Jurkat, Clone E6-1 (cell line): Measurements from ENCODE around the gene CLSTN1.

Experiments used
- DNase-seq: peaks from one replicate; pipeline ENCODE4 v3.0.0-alpha.2; 2011; ENCODE audit warnings: low read depth, low spot score
- H3K4me3 ChIP-seq: 2 replicates; pipeline ENCODE4 v1.5.1; 2011; ENCODE audit warnings: mild to moderate bottlenecking, low read length, control low read depth, moderate library complexity

CLSTN1 gene

DNA sequence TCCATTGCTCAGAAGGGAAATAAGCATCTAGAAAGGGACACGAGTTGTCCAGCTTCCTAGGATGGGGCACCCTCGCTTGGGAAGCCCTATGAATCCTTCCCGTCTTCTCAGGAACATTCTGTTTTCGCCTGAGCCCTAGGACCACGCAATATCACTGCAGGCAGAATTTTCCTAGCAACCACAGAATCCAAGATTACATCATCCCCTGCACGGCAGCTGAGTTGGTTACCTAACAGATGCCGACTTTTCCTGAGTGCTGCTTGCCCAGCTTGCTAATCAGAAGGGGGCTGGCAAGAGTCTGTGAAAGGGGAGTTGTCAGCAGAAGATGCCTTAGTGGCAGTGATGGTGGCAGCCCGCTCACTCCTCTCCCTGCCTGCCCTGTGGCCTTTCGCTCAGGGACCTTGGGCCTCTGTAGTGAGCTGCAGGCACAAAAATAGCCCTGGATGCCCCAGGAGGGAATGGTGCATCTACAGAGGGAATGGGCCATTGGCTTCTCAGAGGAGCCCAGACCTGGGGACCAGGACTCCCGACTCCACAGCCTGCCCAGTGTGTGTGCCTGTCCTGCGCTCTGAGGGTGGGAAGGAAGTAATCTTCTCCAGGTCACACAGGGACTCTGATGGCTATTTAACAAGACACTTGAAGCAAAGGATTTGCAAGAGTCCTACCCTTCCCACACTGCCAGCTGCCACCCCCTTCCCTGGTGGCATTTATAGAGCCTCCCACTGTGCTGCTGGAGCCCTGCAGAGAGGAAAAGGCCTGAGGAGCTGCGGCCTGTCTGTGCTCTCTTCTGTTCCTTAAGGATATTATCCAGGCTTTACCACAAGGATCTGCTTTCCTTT is 28.9 kb upstream of the CLSTN1 start:
- no peak for DNase-seq
- H3K4me3 ChIP-seq, result no peak overlapping the region

DNA sequence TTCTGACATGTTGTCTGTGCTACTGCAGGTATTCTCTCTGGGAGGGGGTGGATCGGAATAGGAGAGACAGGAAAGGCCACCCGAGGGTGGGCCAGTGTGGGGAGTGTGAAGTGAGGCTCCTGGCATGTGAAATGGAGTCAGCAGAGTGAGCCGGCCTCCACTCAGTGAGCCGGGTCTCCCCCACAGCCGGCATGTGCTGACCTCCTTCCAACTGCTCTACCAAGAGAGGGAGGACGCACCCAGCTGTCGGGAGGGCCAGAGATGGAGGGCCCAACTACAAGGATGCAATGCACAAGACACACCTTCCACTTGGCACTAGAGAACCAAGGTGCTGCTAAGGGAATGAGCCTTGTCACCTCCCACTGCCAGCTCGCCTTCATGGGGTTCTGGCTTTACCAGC is 28.2 kb upstream of the CLSTN1 start:
- H3K4me3 ChIP-seq, result no peak overlapping the region

DNA sequence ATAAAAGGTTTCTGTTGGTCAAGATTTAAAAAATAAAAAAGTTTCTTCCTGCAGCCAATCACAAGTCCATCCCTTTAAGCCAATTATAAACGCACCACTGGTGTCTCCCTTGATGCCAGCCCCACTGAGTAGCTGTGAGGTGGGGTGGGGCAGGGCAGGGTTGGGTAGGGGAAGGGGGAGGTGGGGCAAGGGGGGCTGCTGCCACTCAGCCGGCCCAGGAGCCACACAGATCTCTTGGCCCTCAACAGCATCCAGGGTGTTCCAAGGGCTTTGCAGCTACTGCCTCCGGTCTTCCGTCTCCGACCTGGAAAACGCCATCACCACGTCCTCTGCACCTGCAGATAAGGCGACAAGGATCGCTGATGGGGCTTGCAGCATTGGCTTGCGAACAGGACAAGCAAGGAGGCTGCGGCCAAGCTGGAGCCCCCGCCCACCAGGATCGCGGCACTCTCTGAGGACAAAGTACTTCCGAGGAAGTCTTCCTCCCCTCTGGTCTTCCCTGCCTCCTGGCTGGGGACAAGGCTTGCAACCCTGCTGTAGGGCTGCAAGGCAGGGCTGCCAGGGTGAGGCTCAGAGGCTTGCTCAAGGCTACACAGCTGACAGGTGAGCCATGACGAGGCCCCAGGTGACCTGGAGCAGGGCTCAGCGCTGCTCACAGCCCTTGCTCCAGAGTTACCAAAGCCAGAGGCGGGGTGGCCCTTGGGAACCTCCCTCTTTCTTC is 26.8 kb upstream of the CLSTN1 start:
- no peak for DNase-seq
- H3K4me3 ChIP-seq, result no peak overlapping the region

More for the DNA sequence above, 28.2 kb upstream of the CLSTN1 start:
- no peak for DNase-seq

- peak; percentile 24 for DNase-seq
- no peak overlapping the region for H3K4me3 ChIP-seq
Observed at GRCh38 chr1:9849691-9850441, 26.1 kb upstream of the CLSTN1 start.

GRCh38 chr1:9848022-9848421 is 24.3 kb upstream of the CLSTN1 start:
- no peak for DNase-seq
- H3K4me3 ChIP-seq, result no peak overlapping the region

DNA sequence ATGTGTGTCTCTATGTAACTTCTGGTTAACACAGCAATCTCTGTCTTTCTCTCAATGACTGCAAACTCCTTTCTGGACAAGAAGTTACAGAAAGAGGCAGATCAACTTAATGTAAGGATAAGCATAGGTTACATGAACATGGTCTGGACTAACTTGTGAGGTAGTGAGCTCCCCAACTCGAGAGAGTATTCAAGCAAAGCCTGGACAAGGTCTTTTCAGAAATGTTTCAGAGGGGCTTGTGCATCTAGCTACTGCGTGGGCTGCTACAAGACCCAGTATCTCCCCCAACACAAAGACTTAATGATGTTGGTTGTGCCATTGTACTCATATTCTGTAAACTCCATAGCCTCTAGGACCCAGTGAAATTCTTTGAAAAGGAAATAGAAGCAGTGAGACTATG is 23.5 kb upstream of the CLSTN1 start:
- DNase-seq, result no peak

GRCh38 chr1:9846611-9847171 is 22.9 kb upstream of the CLSTN1 start:
- H3K4me3 ChIP-seq, result no peak overlapping the region
- DNase-seq, result no peak

More for the DNA sequence above, 23.5 kb upstream of the CLSTN1 start:
- no peak overlapping the region for H3K4me3 ChIP-seq

DNA sequence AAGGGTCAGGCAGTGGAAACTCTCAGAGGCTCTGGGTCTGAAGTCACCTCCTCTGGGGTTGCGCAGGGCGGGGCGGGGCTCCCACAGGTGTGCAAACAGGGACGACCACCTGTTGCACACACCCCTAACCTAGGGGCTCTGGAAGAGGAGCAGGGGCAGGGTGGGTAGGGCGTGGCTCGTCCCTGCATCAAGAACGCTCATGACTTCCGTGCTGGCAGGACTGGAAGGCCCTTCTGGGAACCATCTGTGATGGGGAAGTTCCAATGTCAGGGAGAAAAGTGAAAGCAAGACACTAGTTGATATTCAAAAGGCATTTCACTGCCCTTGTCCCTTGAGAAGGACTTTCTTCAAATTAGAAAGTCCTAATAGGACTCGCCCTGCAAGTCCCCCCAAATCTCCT is 22.1 kb upstream of the CLSTN1 start:
- no peak overlapping the region for H3K4me3 ChIP-seq
- no peak for DNase-seq

- no peak for DNase-seq
- no peak overlapping the region for H3K4me3 ChIP-seq
Observed at GRCh38 chr1:9844756-9845155, 21.0 kb upstream of the CLSTN1 start.

GRCh38 chr1:9844106-9844505 is 20.3 kb upstream of the CLSTN1 start:
- DNase-seq, result no peak
- no peak overlapping the region for H3K4me3 ChIP-seq

GRCh38 chr1:9843576-9843945 is 19.8 kb upstream of the CLSTN1 start:
- no peak overlapping the region for H3K4me3 ChIP-seq
- no peak for DNase-seq

DNA sequence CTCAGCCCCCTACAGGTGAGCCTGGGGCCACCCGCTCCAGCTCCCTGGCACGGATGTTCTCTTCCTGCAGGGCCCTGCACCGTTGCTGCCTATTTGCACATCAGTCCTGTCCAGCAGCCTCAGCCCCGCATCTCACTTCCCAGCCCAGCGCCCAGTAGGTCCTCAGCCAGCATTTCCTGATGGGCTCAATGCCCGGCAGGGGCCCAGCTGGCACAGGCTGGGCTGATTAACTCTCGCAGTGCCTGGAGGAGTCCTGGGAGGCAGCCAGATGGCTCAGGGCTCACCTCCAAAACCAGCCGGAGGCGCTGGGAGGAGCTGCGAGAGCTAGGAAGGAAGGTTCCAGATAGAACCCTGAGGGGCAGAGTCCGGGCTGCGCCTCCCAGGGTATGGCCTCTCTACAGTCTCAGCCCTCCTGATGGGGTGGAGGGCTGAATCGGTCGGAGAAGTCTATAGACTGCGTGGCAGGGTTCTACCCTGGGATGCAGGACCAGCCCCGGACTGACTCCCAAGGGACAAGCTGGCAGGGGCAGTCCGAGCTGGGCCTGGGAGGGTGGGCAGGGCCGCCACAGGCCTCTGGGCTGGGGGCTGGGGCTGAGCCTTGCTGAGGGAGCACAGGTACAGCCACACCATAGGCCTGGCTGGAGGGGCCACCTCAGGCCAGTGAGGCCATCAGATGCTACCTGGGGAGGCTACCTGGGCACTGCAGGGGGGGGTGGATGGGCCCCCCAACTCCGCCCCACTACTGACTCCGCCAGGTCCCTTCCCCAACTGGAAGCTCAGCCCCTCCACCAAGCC is 19.2 kb upstream of the CLSTN1 start:
- no peak overlapping the region for H3K4me3 ChIP-seq
- no peak for DNase-seq

DNA sequence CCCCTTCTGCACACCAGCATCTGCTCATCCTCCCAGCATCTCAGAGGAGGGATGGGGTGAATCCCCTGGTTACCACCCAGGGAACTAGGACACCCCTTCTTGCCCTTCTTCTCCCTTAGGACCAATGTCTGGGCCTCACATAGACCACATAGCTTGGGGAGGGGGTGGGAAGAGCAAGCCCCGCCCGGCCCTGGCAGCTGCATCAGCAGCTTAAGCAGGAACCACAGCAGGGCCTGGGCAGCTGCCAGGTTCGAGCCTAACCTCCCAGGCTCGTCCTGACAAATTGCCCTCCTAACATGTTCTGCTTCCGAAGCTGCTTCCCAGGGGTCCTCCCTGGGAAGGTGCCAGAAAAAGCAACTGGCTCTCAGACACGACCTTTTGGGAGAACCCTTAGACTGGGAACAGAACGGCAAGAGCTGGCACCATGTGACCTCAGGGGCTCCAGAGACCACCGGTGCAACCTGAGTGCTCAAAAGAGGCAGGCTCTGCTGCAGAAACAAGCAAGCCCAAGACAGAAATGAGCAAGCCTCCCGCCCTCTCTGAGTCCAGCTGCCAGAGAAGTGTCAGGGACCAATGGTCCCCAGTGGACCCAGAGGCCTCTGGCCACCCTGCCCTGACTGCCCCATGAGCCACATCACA is 18.4 kb upstream of the CLSTN1 start:
- no peak for DNase-seq
- H3K4me3 ChIP-seq, result no peak overlapping the region

DNA sequence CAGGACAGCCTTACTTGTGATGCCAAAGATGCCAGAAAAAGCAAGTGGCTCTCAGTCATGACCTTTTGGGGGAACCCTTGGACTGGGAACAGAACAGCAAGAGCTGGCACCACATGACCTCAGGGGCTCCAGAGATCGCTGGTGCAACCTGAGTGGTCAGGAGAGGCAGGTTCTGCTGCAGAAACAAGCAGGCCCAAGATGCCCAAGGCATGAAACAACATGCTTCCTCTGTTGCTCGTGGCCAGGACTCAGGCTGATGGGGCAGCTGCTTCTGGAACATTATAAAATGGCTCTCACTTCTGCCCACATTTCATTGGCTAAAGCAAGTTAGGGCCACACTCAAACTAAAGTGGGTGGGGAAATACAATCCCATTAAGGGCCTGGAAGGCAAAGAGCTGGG is 17.7 kb upstream of the CLSTN1 start:
- no peak overlapping the region for H3K4me3 ChIP-seq
- no peak for DNase-seq

DNA sequence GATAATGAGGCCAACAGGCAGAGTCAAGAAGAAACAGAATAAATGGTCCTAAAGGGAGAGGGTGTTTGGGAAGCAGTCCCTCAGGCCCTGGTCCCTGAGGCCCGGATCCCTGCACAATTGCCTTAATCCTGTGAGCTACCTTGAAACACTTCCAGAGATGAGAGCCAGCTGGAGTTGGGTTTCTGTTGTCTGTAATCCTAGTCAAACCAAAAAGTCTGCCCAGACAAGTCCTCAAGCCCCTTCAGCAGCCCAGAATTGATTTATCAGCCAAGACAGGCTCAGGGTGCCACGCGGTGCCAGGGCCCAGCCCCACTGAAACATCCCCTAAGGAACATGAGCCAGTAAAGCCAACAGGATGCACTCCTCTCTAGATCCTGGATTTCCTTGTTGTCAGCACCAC is 16.4 kb upstream of the CLSTN1 start:
- no peak for DNase-seq
- H3K4me3 ChIP-seq, result no peak overlapping the region

GRCh38 chr1:9838946-9839345 is 15.2 kb upstream of the CLSTN1 start:
- DNase-seq, result no peak
- H3K4me3 ChIP-seq, result no peak overlapping the region

DNA sequence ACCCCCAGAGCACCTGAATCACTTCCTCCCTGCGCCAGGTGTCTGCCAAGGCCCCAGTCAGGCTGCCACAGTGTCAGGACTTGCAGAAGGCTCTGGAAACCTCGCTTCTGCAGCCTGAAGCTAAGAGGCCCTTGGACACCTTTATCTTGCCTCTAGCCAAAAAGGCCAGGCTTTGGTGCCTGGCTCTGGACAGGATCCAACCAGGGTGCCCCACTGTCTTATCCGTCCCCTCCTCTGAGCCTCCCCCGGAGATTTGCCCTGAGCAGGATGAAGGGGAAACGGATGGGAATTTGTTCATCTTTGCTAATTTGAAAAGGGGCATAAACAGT is 12.8 kb upstream of the CLSTN1 start:
- no peak overlapping the region for H3K4me3 ChIP-seq
- no peak for DNase-seq

GRCh38 chr1:9835758-9836631 is 12.2 kb upstream of the CLSTN1 start:
- no peak for DNase-seq
- no peak overlapping the region for H3K4me3 ChIP-seq
